ENCODE data around the gene ZNF804B.

Gene ZNF804B

DNA sequence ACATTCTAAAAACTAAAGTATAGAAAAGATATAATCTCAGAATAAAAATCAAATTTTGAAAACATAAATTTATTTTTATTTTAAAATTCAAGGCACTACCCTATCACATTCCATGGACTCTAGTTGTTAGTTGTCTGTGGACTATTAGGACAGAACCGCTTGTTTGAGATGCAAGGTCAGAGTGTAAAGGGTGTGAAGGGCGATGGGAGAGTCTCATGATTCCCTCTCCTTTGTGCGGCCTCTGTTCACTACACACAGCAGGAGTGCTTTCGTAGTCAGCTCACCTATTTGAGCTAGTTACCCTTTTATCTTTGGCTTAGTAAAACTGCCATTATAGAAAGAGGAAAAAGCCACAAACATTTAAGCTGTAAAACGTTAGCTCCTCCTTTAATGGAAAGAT, 225.8 kb downstream of the ZNF804B start:
- DNase-seq, result no peak

DNA sequence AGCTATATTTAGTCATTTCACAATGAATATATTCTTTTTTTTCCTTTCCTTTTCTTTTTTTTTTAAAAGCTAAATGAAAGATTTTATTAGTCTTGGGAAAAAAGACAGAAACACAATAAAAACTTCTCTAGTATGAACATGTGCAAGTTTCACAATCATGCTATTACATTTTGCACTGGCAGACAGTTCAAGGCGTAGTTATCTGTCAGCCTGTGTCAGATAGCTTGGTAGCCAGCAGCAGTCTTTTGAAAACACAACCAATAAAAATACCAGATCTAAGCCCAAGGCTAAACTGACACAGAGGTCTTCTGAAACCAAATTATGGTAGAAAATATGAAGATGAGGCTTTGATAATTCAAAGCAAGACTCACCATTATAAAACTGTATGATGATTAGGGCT, 241.8 kb downstream of the ZNF804B start:
- DNase-seq, result no peak

DNA sequence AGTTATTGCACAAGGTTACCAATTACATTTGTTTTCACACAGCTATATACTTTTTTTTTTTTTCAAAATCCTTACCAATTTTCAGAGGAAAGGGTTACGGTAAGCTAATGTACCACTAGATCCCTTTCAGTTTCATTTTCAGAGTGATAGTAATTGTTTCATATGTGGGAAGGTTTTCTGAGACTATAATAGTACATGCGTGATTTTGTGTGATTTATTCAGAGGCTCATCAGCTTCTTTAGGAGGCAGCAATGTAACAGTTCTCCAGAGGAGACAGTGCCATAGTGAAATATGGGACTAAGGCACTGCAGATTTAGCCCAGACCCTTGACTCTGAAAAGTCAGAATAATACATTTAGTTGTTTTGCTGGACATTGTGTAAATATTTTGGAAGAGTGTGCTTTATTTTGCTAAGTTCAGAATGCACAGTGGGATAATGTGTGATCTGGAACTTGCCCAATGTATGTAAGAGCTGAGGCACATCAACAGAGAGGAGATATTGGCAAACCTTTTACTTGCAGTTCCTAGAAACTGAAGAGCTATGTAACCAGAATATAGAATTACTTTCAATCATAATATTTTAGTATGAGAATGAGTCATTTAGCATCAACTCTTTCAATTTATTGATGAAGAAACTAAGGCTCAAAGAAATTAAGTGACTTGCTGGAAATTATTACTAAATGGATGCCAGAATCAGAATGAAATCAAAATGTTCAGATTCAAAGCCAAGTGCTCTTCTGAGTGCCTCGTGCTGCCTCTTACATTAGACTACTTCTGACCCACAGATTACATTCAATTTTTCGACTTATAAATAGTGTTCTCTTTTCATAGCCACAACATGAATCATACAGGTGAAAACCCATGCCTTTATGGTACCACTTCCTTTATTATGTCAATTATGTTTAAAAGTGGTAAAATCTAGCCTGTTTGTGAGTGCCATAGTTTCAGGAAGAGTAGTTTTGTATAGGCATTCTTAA, 243.8 kb downstream of the ZNF804B start:
- DNase-seq, result no peak

DNA sequence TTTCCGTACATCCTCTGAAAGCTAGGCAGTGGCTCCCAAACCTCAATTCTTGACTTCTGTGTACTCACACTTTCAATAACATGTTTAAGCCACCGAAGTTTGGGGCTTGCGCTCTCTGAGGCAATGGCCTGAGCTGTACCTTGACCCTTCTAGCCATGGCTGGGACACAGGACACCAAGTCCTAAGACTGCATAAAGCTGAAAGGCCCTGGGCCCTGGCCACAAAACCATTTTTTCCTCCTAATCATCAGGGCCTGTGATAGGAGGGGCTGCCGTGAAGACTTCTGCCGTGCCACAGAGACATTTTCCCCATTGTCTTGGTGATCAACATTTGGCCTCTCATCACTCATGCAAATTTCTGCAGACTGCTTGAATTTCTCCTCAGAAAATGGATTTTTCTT, 252.5 kb downstream of the ZNF804B start:
- no peak for DNase-seq

DNA sequence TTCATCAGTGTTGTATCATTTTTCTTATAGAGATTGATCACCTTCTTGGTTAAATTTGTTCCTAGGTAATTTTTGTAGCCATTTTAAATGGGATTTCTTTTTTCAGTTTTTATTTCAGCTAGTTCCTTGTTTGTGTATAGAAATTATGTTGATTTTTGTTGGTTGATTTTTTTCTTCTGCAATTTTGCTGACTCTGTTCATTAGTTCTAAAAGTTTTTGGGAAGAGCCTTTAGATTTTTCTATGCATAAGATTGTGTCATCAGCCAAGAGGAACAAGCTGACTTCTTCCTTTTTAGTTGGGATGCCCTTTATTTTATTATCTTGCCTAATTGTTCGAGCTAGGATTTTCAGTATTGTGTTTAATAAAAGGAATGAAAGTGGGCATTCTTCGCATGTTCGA, 258.2 kb downstream of the ZNF804B start:
- no peak for DNase-seq

DNA sequence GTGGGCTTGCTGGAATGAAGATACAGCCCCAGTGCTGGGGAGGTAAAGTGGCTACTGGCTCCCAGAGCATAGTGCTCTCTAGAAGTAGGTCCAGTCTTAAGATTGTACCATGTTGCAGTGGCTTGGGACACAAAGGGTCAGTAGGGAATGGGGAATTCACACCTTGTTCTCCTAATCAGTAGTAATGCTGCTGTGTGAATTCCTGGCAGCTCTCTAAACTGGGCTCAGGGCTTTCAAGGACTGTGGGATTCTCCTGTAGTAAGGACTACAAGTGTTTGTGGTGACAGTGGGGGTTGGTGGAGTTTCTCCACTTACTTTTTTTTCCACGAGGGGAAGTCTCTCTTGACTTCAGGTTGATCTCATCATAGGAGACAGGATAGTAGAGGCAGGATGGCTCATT, 262.2 kb downstream of the ZNF804B start:
- no peak for DNase-seq

DNA sequence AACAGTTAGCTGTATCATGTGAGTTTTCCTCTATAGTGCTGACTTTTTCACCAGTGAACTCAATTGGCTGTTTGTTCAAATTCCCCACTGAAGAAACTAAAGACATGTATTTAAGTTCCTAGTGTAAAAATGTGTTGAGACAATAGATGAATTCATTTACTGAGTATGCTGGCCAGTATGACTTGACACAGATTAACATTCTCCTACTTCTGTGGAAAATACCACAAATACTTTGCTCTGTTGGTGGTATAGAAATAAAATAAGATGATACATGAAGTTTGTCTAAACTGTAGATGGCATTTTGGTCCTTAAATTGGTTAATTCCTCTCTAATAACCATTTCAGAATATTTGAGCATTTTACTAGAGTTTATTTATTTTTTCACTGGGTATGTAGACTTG, 263.7 kb downstream of the ZNF804B start:
- DNase-seq, result no peak

DNA sequence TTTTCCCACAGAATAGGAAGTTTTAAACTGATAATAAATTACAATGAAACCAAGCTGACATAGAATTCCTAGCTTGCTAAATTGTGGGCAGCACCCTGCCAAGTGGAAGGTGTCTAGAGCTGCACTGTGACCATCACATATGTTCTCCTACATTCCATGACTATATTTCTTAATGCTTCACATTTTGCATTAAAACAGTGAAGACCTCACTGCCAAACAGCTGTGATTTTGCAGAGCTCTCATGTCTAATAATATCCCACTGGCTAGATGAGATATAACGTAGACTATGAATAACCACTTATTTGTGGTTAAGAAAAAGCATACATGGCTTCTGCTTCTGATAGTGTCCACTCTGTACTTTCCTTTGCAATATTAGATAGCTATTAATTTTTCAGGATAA, 264.4 kb downstream of the ZNF804B start:
- DNase-seq, result no peak

DNA sequence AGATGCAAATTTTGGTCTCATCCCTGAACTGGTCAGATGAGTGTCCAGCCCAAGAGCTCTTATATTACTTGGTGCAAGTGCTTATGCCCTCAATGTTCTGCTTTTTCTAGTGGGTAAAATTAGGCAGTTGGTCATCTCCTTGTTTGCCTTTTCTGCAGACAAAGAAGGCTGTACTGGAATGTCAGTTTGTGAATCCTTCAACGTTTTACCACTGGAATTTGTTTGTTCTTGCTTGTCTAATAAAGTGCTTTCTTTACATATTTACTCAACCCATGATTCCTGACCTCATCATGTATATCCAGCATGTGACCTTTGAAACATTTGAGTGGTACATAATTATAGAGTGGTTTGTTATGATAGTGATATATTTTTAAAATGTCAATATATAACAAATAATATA, 268.3 kb downstream of the ZNF804B start:
- DNase-seq, result no peak

DNA sequence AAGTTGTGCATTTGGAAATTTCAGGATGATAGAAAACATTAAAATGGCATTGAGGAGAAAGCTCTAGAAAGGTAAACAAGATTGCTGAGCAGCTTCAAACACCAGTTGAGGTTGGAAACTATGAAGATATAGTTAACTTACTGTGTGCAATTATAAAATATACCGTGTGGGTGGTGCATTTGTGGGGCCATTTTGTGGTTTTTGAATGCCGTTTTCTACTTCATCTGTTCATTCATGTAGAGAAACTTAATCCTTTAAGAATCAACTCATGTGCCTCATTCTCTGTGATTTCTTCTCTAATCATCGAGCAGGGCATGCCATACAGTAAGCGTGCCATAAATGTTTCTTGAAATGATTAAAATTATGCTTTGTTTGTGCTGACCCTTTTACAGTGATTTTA, 268.8 kb downstream of the ZNF804B start:
- no peak for DNase-seq

DNA sequence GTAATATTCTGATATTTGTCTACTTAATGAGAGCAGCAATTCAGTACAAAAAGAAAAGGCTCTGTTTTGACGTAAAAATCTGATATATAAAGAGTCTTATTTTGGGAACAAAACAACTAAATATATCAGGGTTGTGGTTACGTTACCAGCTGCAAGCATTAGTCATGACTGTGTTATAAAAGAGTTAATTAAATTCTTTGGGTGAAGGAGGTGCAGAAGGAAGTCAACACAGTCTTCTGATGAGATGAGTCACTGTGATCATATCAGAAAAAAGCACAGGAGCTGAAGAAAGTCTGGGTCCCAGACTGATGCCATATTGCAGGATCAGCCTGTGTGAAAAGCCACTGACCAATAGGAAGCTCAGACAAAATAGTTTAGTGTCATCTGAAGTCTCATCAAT, 270.4 kb downstream of the ZNF804B start:
- no peak for DNase-seq

DNA sequence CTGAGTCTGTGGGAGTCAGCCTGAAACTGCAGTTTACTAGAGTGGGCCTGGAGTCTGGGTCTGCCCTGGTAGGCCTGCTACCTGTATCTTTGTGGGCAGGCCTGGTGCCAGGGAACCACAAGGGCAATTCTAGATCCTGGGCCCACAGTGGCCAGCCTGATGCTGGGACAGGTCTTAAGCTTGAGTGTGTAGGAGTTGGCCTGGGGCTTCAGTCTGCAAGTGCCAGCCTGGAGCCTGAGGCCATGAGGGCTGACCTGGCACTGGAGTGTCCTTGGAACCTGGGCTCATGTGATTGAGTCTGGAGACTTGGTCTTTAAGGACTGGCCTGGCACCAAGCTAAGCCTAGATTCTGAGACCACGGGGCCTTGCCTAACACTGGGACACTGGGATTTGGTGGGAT, 281.7 kb downstream of the ZNF804B start:
- DNase-seq, result no peak

DNA sequence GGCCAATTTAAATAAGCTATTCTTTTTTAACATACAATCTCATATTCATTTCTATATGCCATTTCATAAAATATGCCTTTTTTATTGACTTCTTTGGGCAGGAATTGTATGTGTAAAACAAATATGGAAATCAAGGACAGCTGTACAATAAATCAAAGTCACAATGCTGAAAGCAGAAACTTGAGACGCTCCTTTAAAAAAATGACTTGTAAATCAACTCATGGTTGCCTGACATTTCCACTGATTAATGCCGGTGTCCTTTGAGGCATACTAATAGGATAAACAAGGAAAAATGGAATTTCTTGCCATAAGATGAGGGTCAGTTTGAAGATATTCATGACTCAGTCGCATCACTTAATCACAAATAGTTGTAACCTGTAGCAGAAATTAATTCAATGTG, 283.4 kb downstream of the ZNF804B start:
- DNase-seq, result no peak

DNA sequence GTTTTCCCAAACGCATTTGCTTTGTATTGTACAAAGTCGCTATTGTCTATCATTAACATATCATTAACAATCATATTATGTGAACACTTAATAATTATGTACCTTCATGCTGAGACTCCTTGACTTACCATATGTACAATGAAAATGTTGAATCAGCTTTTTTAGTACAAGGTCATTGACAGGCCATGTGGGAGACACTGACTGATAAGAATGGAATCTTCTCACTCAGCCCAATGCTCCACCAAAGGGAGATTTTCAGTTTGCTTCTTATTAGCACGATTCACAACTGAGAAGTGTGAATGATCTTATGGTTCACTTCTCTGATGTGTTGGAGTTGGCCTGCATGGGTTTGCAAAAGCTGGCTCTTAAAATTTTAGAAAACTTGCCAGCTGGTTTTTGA, 289.5 kb downstream of the ZNF804B start:
- no peak for DNase-seq

DNA sequence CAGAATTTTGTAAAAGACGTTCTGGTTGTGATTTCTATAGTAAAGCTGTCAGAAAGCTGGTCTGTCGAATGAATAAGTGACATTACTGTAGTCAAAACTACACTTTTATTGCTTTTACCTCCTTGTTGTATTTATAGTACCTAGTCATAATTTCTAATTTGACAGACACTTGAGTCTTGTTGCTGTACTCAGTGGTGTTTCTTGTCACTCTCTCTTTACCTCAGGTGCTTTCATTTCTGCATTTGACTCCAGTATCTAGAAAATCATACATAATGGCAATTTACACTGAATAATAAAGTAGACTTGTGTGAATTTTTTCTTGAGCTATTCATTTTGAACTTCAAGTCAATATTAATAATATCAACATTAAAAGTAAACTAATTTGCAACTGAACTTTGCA, 293.6 kb downstream of the ZNF804B start:
- DNase-seq, result no peak

DNA sequence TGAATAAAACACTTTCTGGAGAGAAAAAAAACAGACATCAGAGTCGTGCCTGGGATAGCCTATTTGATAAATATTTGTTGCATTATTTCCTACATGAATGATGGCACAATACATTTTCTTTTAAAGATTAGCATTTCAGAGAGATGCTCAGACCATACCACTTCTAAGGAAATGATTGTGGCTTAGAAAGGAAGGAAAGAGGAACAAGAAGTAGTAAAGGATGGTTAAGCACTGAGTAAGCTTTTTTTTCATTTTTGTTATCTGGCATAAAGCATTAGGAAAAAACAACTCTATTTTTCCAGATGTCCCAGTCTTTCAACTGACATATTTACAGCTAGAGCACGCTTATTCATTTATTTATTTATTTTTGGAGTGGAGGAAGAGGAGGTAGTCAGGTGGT, 294.9 kb downstream of the ZNF804B start:
- no peak for DNase-seq

DNA sequence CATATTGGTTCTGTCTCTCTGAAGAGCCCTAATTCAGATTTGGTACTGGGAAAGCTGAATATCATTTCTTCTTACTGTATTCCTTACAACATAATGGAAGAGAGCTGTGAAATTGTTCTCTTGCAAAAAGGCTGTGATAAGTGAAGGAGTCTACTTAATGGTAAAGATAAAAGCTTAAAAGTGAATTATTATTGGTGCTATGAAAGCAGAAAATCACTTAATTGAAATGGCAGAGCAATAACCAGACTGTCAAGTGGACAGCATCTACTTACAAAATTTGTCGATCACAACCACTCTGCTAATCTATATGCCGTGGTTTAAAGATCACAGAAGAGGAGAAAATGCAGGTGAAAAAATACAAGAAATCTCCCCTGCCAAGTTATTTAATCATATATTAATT, 300.7 kb downstream of the ZNF804B start:
- no peak for DNase-seq

DNA sequence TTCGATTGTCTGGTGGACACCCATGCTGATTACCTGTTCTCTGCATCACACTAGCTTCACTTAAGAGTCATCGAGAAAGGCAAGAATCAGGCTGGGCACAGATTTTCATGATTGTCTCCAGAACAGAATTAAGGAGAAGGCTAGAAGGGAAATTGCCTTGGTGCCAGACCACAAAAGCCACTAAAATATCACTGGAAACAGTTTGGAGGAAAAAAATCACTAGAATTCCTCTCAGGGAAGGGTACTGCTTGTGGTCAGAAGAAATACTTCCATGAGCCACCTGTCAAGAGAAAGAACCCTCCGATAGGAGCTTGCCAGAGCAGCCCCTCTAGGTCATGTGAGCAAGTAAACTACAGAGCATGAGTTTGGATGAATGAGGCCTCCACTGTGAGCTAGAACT, 305.3 kb downstream of the ZNF804B start:
- DNase-seq, result no peak

DNA sequence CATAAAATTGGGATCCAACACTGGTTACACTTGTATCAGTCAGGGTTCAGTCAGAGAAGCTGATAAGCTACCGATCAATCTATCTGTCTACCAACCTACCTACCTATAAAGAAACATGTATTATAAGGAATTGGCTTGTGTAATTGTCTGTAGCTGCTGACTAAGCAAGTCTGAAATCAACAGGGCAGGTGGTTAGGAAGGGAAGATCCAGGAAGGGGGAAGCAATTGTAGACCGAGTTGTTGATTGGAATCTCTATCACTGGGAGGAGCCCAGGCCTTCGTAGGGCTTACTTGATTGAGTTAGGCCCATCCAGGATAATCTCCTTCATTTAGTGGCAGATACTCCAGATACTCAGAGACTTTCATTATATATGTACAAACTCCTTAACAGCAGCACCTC, 307.5 kb downstream of the ZNF804B start:
- no peak for DNase-seq

DNA sequence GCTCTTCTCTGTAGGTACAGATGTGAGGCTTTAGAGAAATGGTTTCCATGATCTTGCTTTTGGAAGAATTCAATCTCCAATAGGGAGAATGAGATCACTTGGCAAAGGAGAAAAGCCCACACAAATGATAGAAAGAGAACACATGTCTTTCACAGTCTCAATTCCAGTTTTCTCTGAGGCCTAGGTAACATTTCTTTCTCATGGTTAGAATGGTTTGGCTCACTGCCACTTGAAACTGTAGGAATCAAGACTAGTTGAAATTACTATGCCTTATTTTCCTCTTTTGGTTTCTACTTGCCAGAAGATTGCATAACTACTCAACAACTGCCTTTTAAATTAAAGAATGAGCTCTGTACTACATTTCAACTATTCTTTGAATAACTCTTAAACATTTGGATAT, 312.6 kb downstream of the ZNF804B start:
- DNase-seq, result no peak

DNA sequence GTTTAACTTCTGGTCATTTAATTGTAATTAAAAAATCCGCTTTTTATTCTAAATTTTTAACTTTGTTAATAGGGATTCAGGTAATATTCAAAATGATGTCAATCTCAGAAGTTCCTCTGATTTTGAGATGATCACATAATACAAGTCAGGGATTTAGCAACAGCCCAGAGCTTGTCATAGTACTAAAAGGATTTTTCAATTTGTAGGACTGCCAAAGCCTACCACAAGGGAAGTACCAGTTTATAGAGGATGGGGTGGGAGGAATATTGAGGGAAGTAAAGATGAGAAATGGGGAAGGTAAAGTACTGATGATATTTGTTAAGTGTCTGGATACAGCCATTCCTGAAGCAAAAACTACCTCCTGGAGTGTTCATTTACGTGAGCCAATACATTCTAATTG, 314.3 kb downstream of the ZNF804B start:
- no peak for DNase-seq

DNA sequence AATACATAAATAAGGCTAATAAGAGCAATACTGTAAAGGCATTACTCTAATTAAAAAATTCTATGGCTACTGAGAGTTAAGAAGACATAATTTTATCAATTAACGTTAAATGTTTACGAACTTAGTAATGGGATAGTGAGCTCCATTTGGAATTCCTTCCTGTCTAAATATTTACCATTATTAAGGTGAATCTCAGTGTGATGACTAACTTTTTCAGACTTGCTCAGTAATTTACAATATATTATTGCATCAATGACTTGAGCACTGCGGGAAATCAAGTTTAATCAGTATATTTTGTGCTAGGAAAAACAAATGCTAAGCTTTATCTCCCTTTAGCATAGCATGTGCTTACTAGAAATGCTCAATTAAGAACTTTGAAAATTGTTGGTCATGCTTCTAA, 318.5 kb downstream of the ZNF804B start:
- DNase-seq, result no peak

DNA sequence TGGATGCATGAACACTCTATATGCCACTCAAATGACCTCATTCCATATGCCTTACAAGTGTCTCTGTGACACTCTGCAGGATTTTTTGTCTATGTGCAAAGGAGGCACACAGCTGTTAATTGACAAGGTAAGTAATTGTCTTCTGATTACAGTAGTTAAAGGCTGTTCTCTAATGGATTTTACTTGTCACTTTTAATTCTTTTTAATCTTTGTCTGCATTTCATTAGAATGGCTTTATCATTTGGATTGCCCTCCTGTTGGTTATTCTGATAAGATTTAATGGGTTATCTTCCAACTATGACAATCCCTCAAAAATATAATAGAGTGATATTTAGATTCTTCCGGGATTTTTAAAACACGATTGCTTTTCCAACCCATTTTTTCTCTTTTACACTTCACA, 326.1 kb downstream of the ZNF804B start:
- DNase-seq, result no peak

DNA sequence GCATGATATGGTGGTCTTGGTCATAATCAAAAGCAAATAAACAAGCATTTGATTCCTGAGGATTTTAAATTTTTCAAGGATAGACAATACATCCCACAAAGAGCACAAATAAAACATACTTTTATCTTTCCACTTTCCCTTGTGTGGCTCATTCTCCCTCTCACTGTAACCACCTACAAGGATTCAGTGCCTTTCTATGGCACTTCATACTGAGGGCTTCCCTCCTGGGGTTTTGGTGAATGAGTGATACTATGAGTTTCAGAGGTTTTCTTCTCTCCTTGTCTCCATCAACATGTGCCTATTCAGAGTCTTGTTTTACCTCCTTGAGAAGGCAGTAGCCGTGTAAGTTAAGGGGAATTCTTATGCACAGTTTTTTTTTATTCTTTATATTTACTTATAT, 332.1 kb downstream of the ZNF804B start:
- DNase-seq, result no peak

DNA sequence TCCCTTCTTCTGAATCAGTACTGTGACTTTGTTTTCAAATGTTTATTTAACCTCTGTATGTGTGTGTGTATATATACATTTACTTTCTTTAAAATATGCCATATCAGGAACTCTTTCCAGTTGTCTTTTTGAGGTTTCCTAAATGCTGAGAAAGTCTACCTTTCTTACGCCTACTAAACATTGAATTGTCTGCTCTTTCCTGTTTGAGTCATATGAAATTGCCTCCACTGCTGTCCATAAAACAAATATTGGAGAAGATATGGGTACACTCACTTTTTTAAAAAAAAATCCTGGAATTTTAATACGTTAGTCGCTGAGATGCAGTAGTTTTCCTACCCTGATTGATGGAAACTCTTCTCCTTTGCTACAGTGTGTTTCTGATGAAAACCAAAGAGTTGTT, 334.8 kb downstream of the ZNF804B start:
- no peak for DNase-seq
